SKM-1 (cell line): ENCODE data around the gene PRSS53.
"Not testable (repeated sequence)": the region's sequence is repeated elsewhere in the genome, so short reads cannot be mapped to it uniquely, and the experiment has no call there.

Experiments used
- DNase-seq: peaks from one replicate; lab custom pipeline; 2025; ENCODE audit not compliant: unreplicated experiment; lab: John Stamatoyannopoulos, UW

The PRSS53 gene

DNA sequence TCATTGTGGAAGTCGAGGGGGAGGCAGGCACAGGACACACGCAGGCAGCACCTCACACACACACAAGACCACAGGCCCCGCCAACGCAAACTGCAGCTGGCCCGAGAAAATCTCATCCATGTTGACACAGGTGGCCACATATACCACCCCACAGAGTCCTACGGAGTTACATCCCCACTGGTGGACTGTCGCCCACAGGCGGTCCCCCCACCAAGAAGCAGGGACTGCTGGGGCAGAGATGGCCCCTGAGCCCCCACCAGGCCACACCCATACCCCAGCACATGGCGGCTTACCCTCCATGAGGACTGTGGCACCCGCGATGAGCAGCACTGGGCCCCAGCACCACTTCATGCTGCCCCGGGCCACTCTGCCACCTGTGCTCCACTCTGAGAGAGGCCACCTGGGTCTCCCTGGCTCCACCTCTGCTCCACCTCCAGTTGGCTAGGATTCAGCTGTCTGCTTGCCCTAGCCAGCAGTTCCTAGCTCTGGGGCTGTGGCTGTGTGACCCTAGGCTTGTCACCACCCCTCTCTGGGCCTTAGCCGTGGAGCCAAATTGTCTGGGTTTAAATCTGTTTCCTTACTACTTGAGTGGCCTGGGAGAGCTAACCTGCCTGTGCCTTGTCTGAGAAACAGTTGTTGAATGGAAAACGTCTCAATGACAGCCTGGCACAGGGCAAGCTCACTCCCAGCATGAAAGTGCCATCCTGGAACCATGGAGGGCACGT lies at the start of gene PRSS53:
Gene PRSS53, minus strand, starts transcription at position 485 of the 725 bp plus-strand sequence. Its CDS starts 134 bp downstream, at position 351.
- no peak for DNase-seq

DNA sequence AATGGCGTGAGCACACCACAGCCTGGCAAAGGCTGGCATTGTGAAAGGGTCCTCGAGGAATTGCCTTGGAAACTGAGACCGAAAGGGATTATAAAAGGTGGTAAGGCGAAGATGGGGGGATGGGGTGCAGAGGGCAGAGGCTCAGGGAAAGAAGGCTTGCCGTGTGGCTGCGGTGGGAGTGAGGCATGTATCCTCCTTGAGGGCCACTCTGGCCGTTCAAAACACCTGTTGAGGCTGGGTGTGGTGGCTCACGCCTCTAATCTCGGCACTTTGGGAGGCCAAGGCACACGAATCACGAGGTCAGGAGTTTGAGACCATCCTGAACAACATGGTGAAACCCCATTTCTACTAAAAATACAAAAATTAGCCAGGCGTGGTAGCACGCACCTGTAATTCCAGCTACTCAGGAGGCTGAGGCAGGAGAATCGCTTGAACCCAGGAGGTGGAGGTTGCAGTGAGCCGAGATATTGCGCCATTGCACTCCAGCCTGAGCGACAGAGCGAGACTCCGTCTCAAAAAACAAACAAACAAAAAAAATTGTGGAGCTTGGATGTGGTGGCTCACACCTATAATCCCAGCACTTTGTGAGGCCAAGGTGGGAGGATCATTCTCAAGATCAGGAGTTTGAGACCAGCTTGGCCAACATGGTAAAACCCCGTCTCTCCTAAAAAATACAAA lies 48.2 kb upstream of the PRSS53 start:
- not testable (repeated sequence) for DNase-seq

DNA sequence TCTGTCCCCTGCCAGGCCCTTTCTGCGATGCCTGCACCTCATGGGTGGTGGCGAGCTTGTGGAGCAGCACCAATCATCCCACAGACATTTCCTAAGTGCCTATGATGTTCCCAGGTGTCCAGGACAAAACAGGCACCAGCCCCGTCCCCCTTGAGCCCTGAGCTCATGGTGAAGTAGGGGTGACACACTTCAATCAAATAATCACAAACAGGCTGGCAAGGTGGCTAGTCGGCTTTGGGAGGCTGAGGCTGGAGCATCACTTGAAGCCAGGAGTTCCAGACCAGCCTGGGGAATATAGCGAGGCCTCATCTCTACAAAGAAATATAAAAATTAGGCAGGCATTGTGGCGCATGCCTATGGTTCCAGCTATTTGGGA lies 47.5 kb upstream of the PRSS53 start:
- no peak for DNase-seq

DNA sequence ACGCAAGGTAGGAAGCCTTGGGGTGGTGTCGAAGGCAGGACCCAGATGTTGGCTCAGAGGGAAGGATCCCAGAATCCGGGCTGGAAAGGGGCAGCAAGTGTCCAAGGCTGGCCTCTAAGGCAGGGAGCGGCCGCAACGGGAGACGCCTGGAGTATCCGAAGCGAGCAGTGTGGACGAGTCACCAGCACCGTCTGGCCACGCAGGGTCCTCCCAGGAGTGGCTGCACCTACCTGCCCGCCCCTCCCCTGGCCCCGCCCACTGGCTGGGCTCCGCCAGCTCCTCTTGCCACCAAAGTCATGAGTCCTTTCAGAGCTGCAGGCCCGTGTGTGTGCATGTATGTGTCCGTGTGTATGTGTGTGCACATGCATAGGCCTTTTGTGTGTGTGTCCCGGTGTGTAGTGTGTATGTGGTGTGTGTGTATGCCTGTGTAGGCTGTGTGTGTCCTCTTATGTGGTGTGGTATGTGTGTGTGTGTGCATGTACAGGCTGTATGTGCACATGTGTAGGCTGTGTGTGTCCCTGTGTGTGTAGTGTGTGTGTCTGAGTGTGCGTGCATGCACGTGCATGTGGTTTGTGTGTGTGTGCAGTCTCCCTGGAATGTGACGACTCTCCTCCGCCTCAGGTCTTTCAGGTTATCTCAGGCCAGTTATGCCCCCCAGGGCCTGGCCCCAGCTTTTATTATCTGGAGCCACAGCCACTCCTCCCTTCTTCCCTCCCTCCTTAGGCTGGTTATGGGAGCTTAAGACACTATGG lies 47.0 kb upstream of the PRSS53 start, which contains the start of gene PRSS8:
Gene PRSS8, minus strand, starts transcription at position 193 of the 752 bp plus-strand sequence. CDS start 229 bp downstream, outside the sequence.
- no peak for DNase-seq

DNA sequence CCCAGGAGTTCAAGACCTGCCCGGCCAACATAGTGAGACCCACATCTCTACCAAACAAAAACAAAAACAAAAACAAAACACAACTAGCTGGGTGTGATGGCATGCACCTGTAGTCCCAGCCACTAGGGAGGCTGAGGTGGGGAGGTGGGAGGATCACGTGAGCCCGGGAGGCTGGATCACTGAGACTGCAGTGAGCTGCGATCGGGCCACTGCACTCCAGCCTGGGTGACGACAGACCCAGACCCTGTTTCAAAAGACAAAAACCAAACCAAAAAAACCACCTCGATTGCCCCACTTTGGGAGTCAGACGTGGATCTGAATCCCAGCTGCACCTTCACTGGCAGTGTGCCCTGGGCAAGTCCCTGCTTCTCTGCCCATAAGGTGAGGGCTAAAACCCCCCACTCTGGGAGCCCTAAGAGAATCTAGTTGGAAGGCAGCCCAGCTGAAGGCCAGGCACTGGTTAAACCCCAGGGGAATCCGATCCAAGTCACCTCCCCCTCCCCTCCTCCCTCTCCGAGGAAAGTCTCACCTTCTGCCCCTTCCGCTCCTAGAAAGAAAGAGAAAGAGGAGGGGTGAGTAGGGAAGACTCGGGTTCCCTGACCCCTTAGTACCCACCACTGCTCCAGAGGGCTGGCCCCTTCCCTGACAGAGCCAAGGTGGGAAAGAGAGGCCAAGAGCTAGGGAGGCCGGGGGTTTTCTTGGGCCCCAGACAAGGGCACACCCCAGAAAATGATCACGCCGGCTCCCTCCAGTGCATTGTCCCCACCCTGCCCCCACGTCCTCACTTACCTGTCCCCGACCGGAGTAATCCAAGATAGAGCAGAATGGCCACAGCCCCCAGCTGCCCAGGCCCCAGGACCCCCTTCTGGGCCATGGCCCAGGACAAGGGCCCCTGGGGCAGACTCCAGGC lies 46.1 kb upstream of the PRSS53 start:
- DNase-seq = peak; percentile 66

DNA sequence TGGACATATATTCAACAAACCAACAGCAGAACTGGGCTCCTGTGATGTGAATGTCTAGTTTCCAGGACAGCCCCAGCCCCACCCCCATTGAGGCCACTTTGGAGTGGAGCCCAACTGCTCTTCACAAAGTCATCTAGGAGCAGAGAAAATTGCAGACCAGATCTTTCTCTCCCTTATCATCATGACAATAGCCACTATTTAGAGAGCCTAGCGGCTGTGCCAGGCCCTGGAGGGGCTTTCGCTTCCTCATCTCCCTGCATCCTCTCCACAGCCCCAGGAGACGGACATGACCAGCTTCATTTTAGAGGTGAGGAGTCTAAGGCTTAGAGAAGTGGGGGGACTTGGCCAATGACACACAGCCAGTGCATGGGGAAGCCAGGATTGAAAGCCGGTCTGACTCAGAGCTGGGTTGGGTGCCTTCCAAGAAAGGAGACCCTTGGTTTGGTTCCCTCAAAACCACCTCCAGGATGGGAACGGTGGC lies 45.4 kb upstream of the PRSS53 start:
- DNase-seq = no peak

DNA sequence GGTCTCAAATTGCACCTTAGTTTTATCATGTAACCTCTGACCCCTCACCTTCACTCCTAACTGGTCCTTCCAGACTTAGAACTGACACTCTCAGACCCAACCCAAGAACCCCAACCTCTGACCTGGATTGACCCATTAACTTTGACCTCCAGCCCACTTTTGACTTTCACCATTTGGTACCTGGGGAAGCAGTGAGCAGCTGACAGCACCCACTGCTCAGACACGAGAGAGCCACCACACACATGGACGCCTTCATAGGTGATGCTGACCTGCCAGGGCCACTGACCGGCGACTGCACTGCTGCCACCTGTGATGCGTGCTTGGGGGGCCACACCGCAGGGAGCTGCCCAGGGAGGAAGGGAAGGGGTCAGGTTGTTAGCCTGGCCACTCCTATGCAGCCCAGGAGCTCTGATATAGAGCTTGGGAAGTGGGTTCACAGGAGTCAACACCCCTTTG lies 44.3 kb upstream of the PRSS53 start:
- no peak for DNase-seq

DNA sequence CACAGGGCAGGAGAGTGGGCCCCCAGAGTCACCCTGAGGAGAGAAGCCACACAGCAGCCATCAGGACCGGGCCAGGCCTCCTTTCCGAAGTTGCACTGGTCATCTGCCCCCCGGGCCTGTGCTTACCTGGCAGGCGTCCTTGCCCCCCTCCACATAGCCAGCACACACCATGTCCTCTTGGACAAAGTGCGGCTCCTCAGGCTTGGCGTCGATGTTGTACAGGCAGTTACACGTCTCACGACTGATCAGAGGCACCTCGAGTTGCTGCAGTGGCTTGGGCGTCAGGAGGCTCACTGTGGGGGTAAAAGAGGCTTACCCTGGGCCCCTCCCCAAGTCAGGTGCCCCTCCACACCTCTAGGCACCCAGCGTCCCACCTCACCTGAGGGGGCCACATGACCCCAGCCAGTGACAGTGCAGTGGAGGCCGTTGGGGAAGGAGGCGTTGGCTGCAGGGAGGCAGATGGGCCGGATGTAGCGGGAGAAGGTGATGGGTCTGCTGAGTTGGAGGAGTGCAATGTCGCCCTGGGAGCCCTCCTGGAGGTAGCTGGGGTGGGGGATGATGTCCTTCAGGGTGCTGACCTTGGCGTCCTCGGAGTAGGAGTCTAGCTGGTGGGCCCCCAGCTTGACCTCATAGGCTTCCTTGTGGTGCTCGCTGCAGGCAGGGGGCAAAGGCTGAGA lies 43.7 kb upstream of the PRSS53 start:
- no peak for DNase-seq

DNA sequence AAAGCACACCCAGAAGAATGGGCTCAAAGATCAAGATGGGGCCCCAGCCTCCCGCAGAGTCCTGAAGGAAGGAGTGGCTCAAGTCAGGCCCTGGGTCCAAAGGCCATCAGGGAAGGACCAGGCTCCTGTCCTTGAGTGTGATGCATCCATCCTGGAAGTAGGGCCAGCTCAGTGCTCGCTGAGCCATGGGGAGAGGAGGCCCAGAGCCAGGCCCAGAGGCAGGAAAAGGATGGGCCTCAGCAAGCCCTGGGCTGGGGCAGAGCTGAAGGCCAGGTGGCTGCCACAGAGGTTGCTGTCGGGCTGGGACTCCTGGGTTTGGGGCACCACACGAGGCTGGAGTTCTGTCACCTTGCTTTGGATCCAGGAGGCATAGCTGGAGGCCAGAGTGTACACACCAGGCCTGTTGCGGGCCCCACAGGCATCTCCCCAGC lies 43.1 kb upstream of the PRSS53 start:
- DNase-seq = no peak

DNA sequence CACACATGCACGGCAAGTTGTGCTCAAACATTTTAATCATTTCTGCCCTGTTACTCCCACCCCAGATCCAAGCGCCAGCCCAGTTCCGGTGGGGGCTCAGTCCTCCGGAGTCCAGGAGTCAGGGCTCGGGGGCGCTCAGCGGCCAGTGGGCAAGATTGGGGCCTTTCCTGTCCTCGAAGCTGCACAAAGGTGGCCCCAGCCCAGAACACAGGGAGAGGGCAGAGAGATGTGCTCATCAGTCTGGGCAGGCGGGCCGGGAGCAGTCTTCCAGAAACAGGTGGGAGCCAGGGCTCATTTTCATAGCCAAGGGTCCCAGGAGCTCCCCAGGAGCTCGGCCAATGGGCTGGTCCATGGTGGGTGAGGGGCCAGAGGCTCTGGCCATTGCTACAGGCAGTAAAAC lies 42.7 kb upstream of the PRSS53 start:
- no peak for DNase-seq

DNA sequence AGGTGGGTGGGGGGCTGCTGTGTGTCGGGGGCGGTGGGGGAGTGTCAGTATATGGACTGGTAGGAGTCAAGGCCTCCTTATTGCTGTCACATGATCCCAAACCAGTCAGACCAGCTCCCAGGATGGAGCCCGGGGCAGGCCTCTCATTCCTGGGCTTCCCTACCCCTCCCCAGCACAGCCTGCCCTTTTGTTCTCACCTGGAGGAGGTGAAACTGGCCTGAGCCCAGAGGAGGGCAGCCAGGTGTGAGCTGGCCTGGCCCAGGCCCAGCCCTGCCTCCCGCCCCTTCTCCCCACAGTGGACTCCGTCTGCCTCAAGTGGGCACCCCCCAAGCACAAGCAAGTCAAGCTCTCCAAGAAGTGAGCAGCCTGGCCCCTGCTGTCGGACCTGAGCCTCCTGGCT lies 42.2 kb upstream of the PRSS53 start:
- DNase-seq = no peak

DNA sequence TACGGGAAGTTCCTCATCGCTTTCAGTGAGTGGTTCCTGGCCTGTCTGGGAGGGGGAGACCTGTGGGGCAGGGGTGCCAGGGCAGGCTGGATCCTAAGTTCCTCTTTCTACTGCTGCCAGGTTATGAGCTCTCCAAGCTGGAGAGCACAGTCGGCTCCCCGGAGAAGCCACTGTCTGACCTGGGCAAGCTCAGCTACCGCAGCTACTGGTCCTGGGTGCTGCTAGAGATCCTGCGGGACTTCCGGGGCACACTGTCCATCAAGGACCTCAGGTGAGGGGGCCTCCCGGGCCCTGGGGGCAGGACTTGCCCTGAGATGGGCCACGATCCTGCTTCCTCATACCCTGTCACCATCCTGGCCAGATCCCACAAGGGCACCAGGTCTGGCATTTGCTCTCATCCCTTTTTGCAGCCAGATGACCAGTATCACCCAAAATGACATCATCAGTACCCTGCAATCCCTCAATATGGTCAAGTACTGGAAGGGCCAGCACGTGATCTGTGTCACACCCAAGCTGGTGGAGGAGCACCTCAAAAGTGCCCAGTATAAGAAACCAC lies 41.7 kb upstream of the PRSS53 start:
- peak; percentile 49 for DNase-seq

DNA sequence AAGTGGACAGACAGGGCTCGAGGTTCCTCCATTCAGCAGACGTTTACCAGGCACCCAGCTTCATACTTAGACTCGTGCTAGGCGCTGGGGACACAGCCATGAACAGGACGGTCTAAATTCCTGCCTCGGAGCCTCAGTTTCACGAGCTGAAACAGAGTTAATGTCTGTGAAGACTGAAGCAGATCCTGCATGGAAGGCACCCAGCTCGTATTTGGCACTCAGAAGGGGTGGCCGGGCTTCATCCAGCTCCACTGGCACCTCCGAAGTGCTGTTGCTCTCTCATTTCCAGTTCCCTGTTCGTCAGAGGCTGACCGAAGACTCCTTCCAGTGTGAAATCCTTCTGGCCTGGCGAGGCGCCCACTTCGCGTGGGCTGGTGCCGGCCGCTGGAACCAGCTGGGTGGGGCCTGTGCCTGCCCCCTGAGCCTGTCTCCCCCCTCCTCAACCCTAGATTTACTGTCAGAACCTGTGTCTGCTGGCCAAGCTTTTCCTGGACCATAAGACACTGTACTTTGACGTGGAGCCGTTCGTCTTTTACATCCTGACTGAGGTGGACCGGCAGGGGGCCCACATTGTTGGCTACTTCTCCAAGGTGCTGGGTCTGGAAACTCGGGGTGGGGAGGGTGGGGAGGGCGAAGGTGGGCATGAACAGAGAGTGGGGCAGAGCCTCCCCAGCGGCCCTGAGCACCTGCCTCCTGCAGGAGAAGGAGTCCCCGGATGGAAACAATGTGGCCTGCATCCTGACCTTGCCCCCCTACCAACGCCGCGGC lies 41.0 kb upstream of the PRSS53 start:
- DNase-seq = no peak

DNA sequence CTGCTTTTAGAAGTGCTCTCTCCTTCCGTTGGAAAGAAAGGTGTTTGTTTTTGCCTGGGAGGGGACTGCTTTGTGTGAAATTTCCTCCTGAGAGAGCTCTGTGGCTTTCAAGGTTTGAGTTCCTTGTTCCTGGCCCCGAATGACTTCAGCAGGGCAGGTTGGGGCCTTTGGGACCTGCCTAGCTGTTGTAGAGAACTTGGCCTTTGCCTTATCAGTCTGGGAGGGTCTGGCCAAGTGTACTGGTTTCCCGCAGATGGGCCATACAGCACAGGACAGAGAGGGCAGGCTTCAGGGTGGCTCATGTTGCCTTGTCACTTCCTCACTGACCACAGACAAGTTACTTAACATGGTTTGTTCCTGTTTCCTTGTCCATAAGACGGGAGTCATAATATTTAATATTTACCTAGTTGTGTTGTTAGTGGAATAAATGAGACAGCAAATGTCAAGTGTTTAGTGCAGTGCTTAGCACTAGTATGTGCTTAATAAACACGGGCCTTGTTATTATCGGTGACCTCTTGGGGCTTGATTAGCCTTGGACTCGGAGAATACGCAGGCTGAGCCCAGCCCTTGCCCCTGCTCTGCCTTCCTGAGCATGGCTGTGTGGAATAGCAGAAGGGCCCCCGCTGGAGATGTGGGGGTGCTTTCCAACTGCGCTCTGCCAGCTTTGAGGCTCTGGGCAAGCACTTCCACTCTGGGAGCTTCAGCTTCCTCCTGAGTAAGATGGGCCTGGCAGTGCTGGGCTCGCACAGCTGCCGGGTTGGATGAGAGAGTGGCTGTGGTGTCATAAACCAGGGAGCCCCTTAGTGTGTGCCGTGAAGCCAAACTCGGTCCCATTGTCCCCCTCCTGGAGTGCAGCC lies 40.2 kb upstream of the PRSS53 start:
- peak; percentile 98 for DNase-seq

DNA sequence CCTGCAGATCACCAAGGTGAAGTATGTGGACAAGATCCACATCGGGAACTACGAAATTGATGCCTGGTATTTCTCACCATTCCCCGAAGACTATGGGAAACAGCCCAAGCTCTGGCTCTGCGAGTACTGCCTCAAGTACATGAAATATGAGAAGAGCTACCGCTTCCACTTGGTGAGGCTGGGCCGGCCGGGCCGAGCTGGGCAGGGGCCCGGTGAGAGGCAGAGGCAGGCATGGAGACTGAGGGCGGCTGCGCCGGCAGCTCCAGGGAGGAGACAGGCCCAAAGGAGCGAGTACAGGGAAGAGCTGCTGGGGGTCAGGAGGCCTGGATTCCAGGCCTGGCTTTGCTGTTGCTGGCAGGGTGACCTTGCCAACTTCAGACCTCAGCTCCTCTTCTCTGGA lies 38.4 kb upstream of the PRSS53 start:
- no peak for DNase-seq

DNA sequence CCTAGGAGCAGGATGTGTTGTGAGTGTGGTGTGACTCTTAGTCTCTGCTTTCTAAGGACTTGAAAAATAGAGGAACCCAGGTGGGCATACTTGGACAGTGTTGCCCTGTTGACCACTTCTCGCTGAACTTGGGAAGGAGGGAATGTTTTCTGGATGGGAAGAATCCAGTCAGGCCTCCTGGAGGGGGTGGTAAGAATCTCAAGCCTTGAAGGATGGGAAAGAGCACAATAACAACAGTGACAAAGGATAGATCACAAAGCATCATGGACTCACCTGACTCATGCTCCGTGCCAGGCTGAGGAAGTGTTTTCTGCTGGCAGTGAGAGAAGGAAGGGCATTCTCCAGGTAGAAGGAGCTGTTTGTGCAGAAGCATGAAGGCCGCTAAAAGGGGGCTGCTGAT lies 37.1 kb upstream of the PRSS53 start:
- no peak for DNase-seq

DNA sequence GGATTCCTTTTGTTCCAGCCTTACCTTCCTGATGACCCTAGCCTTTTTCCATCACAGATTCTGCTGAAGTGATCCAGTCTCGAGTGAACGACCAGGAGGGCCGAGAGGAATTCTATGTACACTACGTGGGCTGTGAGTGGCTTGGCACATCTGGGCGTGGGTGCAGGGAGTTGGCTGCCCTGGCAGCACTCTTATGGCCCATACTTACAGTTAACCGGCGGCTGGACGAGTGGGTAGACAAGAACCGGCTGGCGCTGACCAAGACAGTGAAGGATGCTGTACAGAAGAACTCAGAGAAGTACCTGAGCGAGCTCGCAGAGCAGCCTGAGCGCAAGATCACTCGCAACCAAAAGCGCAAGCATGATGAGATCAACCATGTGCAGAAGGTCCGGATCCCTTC lies 31.4 kb upstream of the PRSS53 start:
- no peak for DNase-seq
